OCI-LY7 (cell line): ENCODE data around the gene FRMPD1.

Experiments used
- EZH2phosphoT487 ChIP-seq: fragments of 200-600 bp; sonication (generic); IDR thresholded peaks from 2 replicates; pipeline ENCODE4 v1.6.1; 2018; ENCODE audit warnings: low read depth, borderline replicate concordance, mild to moderate bottlenecking, mixed run types, antibody characterized with exemption, low read length, moderate library complexity, mixed read lengths
- TF ChIP-seq, protein P1 (sequence below): fragments of 200-600 bp; sonication (generic); conservative IDR thresholded peaks from 2 replicates; pipeline ENCODE4 v1.5.1; 2014; ENCODE audit warnings: mild to moderate bottlenecking, antibody characterized with exemption, low read length, moderate library complexity, mixed read lengths

DNA sequence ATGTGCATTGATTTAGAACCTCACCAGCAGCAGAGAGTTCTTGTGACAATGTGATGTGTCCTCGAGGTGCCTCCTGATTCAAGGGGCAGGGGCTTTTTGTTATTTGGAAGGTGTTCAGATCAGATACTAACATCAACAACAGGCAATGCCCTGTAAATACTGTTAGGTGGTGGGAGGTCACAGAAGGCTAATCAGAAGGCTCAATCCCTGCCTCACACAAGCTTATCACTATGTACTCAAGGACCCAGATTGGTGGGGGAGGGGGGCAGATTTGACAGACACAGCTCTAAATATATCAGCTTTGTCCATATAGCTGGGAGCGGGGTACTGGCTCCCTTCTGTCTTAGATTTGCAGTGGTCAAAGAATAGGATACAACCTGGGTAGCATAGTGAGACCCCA lies 2.6 kb downstream of the FRMPD1 start:
- TF ChIP-seq, protein P1, sequence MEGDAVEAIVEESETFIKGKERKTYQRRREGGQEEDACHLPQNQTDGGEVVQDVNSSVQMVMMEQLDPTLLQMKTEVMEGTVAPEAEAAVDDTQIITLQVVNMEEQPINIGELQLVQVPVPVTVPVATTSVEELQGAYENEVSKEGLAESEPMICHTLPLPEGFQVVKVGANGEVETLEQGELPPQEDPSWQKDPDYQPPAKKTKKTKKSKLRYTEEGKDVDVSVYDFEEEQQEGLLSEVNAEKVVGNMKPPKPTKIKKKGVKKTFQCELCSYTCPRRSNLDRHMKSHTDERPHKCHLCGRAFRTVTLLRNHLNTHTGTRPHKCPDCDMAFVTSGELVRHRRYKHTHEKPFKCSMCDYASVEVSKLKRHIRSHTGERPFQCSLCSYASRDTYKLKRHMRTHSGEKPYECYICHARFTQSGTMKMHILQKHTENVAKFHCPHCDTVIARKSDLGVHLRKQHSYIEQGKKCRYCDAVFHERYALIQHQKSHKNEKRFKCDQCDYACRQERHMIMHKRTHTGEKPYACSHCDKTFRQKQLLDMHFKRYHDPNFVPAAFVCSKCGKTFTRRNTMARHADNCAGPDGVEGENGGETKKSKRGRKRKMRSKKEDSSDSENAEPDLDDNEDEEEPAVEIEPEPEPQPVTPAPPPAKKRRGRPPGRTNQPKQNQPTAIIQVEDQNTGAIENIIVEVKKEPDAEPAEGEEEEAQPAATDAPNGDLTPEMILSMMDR: no peak
- no peak for TF ChIP-seq EZH2phosphoT487
